Measurements from ENCODE around the gene COQ2. TPM values are rescaled to one million over a fixed set of nuclear protein-coding genes. Genes with fewer than 3 reads are reported as not detected.

Gene COQ2
- polyA plus RNA-seq, 1 donor (not counting 4 experiments of a cell fraction or from before 2014, with no cell fraction given) = 29.1 TPM

DNA sequence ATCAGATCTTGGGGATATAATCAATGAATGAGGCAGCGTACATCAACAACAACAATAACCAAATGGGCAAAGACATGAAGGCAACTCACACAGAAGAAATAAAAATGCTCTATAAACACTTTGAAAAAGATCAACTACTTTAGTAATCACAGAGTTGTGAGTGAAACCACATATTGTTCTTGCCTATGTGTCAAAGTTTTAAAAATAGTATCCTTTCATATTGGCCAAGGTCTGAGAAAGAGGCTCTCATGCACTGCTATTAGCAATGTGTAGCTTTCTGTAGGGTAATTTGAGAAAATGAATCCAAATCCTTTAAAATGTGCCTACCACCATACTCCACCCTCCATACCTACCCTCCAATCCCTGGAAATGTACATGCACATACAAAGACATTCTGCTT is 25.0 kb downstream of the COQ2 start:
- Histone ChIP-seq H3K27me3 (ENCODE audit: control insufficient read depth, extremely low read depth, insufficient read depth, low read length) (no peaks in the 10 kb centered on the region), H3K79me2 (ENCODE audit: control insufficient read depth, insufficient read depth, low read length) (no peaks in the 10 kb centered on the region), H3K4me1 (ENCODE audit: control insufficient read depth, extremely low read depth, insufficient read depth, low read length) (peaks cover 7% of the 10 kb centered on the region), H3K4me2 (ENCODE audit: control insufficient read depth, extremely low read depth, insufficient read depth, low read depth, low read length) (no peak overlapping the region), H3K27ac (ENCODE audit: control insufficient read depth, insufficient read depth, low read length) (no peak overlapping the region), H3K9me3 (ENCODE audit: control insufficient read depth, low read depth, low read length) (no peaks in the 10 kb centered on the region), H3K36me3 (ENCODE audit: control insufficient read depth in 2 of 2, extremely low read depth in 1 of 2, insufficient read depth in 2 of 2, low read length in 2 of 2) (peaks cover 0 to 9% of the 10 kb centered on the region in 2 experiments), H4K20me1 (ENCODE audit: control insufficient read depth, extremely low read depth, insufficient read depth, low read length) (no peaks in the 10 kb centered on the region), H2AFZ (ENCODE audit: control insufficient read depth, low read length) (no peak overlapping the region), H3K4me3 (ENCODE audit: control insufficient read depth in 2 of 3, extremely low read depth in 1 of 3, insufficient read depth in 2 of 3, low read depth in 1 of 3, low read length in 3 of 3) (no peak overlapping the region), H3K9me1 (ENCODE audit: control insufficient read depth, extremely low read depth, insufficient read depth, low read length) (no peaks in the 10 kb centered on the region), H3K9ac (ENCODE audit: control insufficient read depth, extremely low read depth, insufficient read depth, low read length) (no peak overlapping the region)
- dilution Hi-C loops (cut with MboI; ENCODE audit: extremely low pct_ligation_motif_present, low sequenced_read_pairs) = no loop called here
- no peak for DNase-seq (ENCODE audit: low read depth, low spot score)
- no peak for FAIRE-seq
- TF ChIP-seq, protein P1, sequence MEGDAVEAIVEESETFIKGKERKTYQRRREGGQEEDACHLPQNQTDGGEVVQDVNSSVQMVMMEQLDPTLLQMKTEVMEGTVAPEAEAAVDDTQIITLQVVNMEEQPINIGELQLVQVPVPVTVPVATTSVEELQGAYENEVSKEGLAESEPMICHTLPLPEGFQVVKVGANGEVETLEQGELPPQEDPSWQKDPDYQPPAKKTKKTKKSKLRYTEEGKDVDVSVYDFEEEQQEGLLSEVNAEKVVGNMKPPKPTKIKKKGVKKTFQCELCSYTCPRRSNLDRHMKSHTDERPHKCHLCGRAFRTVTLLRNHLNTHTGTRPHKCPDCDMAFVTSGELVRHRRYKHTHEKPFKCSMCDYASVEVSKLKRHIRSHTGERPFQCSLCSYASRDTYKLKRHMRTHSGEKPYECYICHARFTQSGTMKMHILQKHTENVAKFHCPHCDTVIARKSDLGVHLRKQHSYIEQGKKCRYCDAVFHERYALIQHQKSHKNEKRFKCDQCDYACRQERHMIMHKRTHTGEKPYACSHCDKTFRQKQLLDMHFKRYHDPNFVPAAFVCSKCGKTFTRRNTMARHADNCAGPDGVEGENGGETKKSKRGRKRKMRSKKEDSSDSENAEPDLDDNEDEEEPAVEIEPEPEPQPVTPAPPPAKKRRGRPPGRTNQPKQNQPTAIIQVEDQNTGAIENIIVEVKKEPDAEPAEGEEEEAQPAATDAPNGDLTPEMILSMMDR (optimal IDR thresholded peaks at IDR 0.05 in 1 of 3, IDR thresholded peaks at IDR 0.05 in 1 of 3, conservative IDR thresholded peaks at IDR 0.05 in 1 of 3; ENCODE audit: extremely low read depth in 1 of 3, insufficient read depth in 2 of 3, low read length in 3 of 3) = no peak
- no peak for TF ChIP-seq EZH2 (IDR thresholded peaks at IDR 0.05; ENCODE audit: low read length)

DNA sequence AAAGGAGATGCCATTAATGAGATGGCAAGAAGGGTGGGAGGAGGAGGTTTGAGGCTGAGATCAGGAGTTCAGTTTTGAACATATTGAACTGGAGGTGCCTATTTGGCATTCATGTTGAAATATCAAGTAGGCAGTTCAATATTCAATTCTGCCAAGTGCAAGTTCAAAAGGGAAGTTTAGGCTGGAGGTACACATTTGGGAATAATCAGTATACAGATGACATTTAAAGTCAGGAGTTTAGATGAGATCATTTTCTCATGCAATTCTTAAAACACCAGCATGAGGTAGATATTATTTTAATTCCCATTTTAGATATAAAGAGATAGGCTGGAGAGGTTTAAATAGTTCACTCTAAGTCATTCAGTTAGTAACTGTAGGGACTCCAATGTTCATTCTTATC is 26.1 kb downstream of the COQ2 start:
- H3K79me2 ChIP-seq (ENCODE audit: control insufficient read depth, insufficient read depth, low read length) = no peaks in the 10 kb centered on the region
- DNase-seq (ENCODE audit: low read depth, low spot score) (no peak), FAIRE-seq (no peak)
- no peak overlapping the region for H3K4me3 ChIP-seq (ENCODE audit: control insufficient read depth in 2 of 3, extremely low read depth in 1 of 3, insufficient read depth in 2 of 3, low read depth in 1 of 3, low read length in 3 of 3)
- no peak overlapping the region for H2AFZ ChIP-seq (ENCODE audit: control insufficient read depth, low read length)
- no peak for TF ChIP-seq EZH2 (IDR thresholded peaks at IDR 0.05; ENCODE audit: low read length)
- TF ChIP-seq, protein P1 (optimal IDR thresholded peaks at IDR 0.05 in 1 of 3, IDR thresholded peaks at IDR 0.05 in 1 of 3, conservative IDR thresholded peaks at IDR 0.05 in 1 of 3; ENCODE audit: extremely low read depth in 1 of 3, insufficient read depth in 2 of 3, low read length in 3 of 3) = no peak
- no peaks in the 10 kb centered on the region for H4K20me1 ChIP-seq (ENCODE audit: control insufficient read depth, extremely low read depth, insufficient read depth, low read length)
- H3K27ac ChIP-seq (ENCODE audit: control insufficient read depth, insufficient read depth, low read length) = no peak overlapping the region
- no peak overlapping the region for H3K9ac ChIP-seq (ENCODE audit: control insufficient read depth, extremely low read depth, insufficient read depth, low read length)
- no peaks in the 10 kb centered on the region for H3K9me1 ChIP-seq (ENCODE audit: control insufficient read depth, extremely low read depth, insufficient read depth, low read length)
- no peaks in the 10 kb centered on the region for H3K9me3 ChIP-seq (ENCODE audit: control insufficient read depth, low read depth, low read length)
- peaks cover 0 to 8% of the 10 kb centered on the region in 2 experiments for H3K36me3 ChIP-seq (ENCODE audit: control insufficient read depth in 2 of 2, extremely low read depth in 1 of 2, insufficient read depth in 2 of 2, low read length in 2 of 2)
- dilution Hi-C loops (cut with MboI; ENCODE audit: extremely low pct_ligation_motif_present, low sequenced_read_pairs) = no loop called here
- no peaks in the 10 kb centered on the region for H3K27me3 ChIP-seq (ENCODE audit: control insufficient read depth, extremely low read depth, insufficient read depth, low read length)
- H3K4me2 ChIP-seq (ENCODE audit: control insufficient read depth, extremely low read depth, insufficient read depth, low read depth, low read length) = no peak overlapping the region
- H3K4me1 ChIP-seq (ENCODE audit: control insufficient read depth, extremely low read depth, insufficient read depth, low read length) = peaks cover 7% of the 10 kb centered on the region
